ENCODE data around the gene SEC24D. TPM values are rescaled to one million over a fixed set of nuclear protein-coding genes. Genes with fewer than 3 reads are reported as not detected.
A peak's percentile ranks its signal among the peaks of the same experiment; 100 is the strongest.

SEC24D gene
- total and polyA plus RNA-seq, 5 donors, result 7.3 to 37.1 (median 17.4) TPM

GRCh38 chr4:118759481-118759880, 76.4 kb downstream of the SEC24D start:
- intact Hi-C loops (cut with DNase I), result no loop called here

GRCh38 chr4:118758293-118758692, 77.6 kb downstream of the SEC24D start:
- H3K9me3 ChIP-seq (ENCODE audit: control insufficient read depth, low read length), result no peaks in the 10 kb centered on the region
- no peak overlapping the region for H3K4me3 ChIP-seq (ENCODE audit: low read length)
- ATAC-seq (no peak), DNase-seq (no peak)
- H3K27me3 ChIP-seq (ENCODE audit: control insufficient read depth, insufficient read depth), result no peaks in the 10 kb centered on the region
- peaks cover 4% of the 10 kb centered on the region for H3K4me1 ChIP-seq (ENCODE audit: control insufficient read depth, insufficient read depth, low read length)
- no peak overlapping the region for H3K27ac ChIP-seq (ENCODE audit: low read length)
- intact Hi-C loops (cut with DNase I), result no loop called here
- WGBS, result 37% methylated on average over 5 of the region's 5 CpGs

More at GRCh38 chr4:118759481-118759880, 76.4 kb downstream of the SEC24D start:
- H3K4me3 ChIP-seq (ENCODE audit: low read length), result no peak overlapping the region
- DNase-seq (no peak), ATAC-seq (no peak)
- WGBS, result 60% methylated on average over 2 of the region's 2 CpGs
- no peaks in the 10 kb centered on the region for H3K27me3 ChIP-seq (ENCODE audit: control insufficient read depth, insufficient read depth)
- peaks cover 6% of the 10 kb centered on the region for H3K4me1 ChIP-seq (ENCODE audit: control insufficient read depth, insufficient read depth, low read length)
- H3K27ac ChIP-seq (ENCODE audit: low read length), result no peak overlapping the region
- no peaks in the 10 kb centered on the region for H3K9me3 ChIP-seq (ENCODE audit: control insufficient read depth, low read length)

DNA sequence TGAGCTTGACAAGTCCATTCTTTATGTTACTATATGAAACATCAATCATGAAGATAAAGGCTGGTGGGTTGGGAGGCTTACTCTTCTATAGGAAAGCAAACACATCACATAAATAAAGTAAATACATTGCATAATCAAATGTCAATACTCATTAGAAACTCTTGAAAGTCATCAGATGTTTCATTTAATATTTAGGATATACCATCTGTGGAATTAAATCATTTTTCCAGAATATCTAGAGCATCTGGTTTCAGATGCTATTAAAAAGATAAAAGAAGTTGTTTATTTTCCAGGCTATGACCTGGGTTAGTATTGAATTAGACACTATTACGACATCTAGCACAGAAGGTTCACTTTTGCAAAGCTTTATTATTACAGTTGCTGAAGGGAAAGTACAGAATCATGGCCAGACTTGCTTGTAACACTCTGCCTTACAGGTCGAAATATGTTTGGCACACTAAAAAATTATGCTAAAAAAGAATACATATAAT, 78.1 kb downstream of the SEC24D start:
- WGBS, result 58% methylated on average over 2 of the region's 2 CpGs
- ATAC-seq, result peak; percentile 40 to 47
- intact Hi-C loops (cut with DNase I), result no loop called here
- Histone ChIP-seq H3K27me3 (ENCODE audit: control insufficient read depth, insufficient read depth) (no peaks in the 10 kb centered on the region), H3K4me3 (ENCODE audit: low read length) (no peak overlapping the region), H3K27ac (ENCODE audit: low read length) (no peak overlapping the region), H3K9me3 (ENCODE audit: control insufficient read depth, low read length) (no peaks in the 10 kb centered on the region), H3K4me1 (ENCODE audit: control insufficient read depth, insufficient read depth, low read length) (peaks cover 4% of the 10 kb centered on the region)
- no peak for DNase-seq

GRCh38 chr4:118756958-118757357, 79.0 kb downstream of the SEC24D start:
- DNase-seq (no peak), ATAC-seq (no peak)
- Histone ChIP-seq H3K9me3 (ENCODE audit: control insufficient read depth, low read length) (no peaks in the 10 kb centered on the region), H3K27ac (ENCODE audit: low read length) (no peak overlapping the region), H3K27me3 (ENCODE audit: control insufficient read depth, insufficient read depth) (no peaks in the 10 kb centered on the region), H3K4me1 (ENCODE audit: control insufficient read depth, insufficient read depth, low read length) (peaks cover 4% of the 10 kb centered on the region), H3K4me3 (ENCODE audit: low read length) (no peak overlapping the region)
- intact Hi-C loops (cut with DNase I), result no loop called here
- WGBS, result 98% methylated on average over 1 of the region's 1 CpG

DNA sequence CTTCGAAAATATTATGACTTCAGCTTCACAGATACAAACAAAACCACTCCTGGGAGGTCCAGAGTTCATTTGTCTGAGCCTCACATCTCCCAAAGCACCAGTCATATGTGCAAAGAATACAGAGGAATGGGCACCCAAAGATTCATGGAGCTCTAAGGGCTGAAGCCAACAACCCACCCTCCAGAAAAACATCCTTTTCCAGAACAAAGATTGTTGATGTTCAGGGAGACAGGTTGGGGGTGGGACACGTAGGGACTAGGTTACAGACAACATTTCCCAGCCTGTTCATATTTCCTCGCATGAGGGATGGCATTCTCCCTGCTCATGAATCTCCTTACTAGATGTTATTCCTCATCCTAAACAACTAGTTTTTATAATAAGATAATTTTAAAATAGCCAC, 79.5 kb downstream of the SEC24D start:
- intact Hi-C loops (cut with DNase I), result no loop called here
- 72% methylated on average over 3 of the region's 3 CpGs for WGBS

DNA sequence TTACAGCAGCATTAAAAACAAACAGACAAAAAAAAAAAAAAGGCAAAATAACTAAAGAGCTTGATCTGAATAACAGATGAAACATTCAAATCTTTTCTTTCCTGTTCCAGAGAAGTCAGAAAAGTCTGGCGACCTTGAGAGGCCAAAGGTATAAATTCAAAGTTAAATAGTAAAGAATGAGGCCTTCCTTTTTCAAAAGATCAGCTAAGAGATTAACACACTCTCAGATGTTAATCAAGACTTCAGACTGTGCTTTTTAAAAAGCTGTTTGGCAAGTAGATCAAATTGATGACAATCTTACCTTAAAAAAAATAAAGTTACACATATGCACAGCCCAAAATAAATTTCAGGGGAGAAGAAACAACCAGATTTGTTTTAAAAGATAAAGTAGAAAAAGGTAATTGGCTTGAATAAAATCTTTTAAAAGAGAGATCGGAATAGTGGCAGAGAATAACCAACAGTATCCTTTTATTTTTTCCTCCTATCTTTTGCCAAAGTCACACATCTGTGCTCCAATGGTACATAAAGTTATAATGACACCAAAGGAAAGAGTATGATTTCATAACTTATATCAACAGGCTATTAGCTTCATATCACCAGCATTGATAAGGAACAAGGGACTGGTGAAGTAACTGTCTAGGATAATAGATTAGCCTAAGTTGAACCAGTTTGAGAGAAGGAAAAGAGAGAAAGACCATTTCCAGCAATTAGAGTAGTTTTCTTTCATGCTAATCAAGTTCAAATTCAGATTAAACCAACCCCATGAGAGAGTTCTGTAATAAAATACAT, 80.3 kb downstream of the SEC24D start:
- Histone ChIP-seq H3K9me3 (ENCODE audit: control insufficient read depth, low read length) (no peaks in the 10 kb centered on the region), H3K4me3 (ENCODE audit: low read length) (no peak overlapping the region), H3K27me3 (ENCODE audit: control insufficient read depth, insufficient read depth) (no peaks in the 10 kb centered on the region), H3K4me1 (ENCODE audit: control insufficient read depth, insufficient read depth, low read length) (peaks cover 6% of the 10 kb centered on the region), H3K27ac (ENCODE audit: low read length) (no peak overlapping the region)
- intact Hi-C loops (cut with DNase I), result no loop called here
- no peak for DNase-seq
- ATAC-seq, result peak; percentile 65 to 74
- WGBS, result 54% methylated on average over 2 of the region's 2 CpGs

More for the DNA sequence above, 79.5 kb downstream of the SEC24D start:
- DNase-seq (no peak), ATAC-seq (no peak)
- no peaks in the 10 kb centered on the region for H3K9me3 ChIP-seq (ENCODE audit: control insufficient read depth, low read length)
- H3K4me1 ChIP-seq (ENCODE audit: control insufficient read depth, insufficient read depth, low read length), result peaks cover 4% of the 10 kb centered on the region
- no peaks in the 10 kb centered on the region for H3K27me3 ChIP-seq (ENCODE audit: control insufficient read depth, insufficient read depth)
- H3K27ac ChIP-seq (ENCODE audit: low read length), result peak overlapping the region; percentile 25
- no peak overlapping the region for H3K4me3 ChIP-seq (ENCODE audit: low read length)

- Histone ChIP-seq H3K27ac (ENCODE audit: low read length) (no peak overlapping the region), H3K4me3 (ENCODE audit: low read length) (no peak overlapping the region), H3K4me1 (ENCODE audit: control insufficient read depth, insufficient read depth, low read length) (peaks cover 6% of the 10 kb centered on the region), H3K27me3 (ENCODE audit: control insufficient read depth, insufficient read depth) (no peaks in the 10 kb centered on the region), H3K9me3 (ENCODE audit: control insufficient read depth, low read length) (no peaks in the 10 kb centered on the region)
- DNase-seq (no peak), ATAC-seq (peak in 1 of 2 donors; percentile 49)
- 59% methylated on average over 2 of the region's 2 CpGs for WGBS
- intact Hi-C loops (cut with DNase I), result no loop called here
Measured at GRCh38 chr4:118754890-118755289, 81.0 kb downstream of the SEC24D start.

DNA sequence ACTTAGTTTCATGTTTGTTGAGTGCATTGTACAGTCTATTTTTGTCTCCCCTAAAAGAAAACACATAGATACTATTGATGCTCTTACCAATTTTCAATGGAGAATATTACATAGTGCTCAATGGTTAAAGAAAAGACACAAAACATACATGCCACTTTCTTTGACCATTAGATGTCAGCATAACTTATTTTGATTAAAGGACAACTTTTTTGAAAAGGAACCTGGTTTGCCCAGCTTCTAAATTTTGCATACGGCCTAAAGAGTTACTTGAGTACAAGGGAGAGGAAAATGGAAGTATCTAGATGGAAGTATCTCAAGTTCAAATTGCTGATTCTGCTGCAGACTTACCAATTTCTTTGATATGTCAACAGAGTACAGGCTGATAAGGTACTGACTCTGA, 82.2 kb downstream of the SEC24D start:
- intact Hi-C loops (cut with DNase I), result no loop called here
- Histone ChIP-seq H3K9me3 (ENCODE audit: control insufficient read depth, low read length) (no peaks in the 10 kb centered on the region), H3K4me1 (ENCODE audit: control insufficient read depth, insufficient read depth, low read length) (peaks cover 6% of the 10 kb centered on the region), H3K27me3 (ENCODE audit: control insufficient read depth, insufficient read depth) (no peaks in the 10 kb centered on the region), H3K27ac (ENCODE audit: low read length) (no peak overlapping the region), H3K4me3 (ENCODE audit: low read length) (no peak overlapping the region)
- no peak for ATAC-seq
- no peak for DNase-seq
- 61% methylated on average over 1 of the region's 1 CpG for whole genome bisulfite sequencing

GRCh38 chr4:118753096-118753495, 82.8 kb downstream of the SEC24D start:
- H3K27me3 ChIP-seq (ENCODE audit: control insufficient read depth, insufficient read depth), result no peaks in the 10 kb centered on the region
- ATAC-seq, result no peak
- no peak overlapping the region for H3K27ac ChIP-seq (ENCODE audit: low read length)
- H3K9me3 ChIP-seq (ENCODE audit: control insufficient read depth, low read length), result no peaks in the 10 kb centered on the region
- DNase-seq, result no peak
- intact Hi-C loops (cut with DNase I), result no loop called here
- no peak overlapping the region for H3K4me3 ChIP-seq (ENCODE audit: low read length)
- H3K4me1 ChIP-seq (ENCODE audit: control insufficient read depth, insufficient read depth, low read length), result peaks cover 6% of the 10 kb centered on the region

DNA sequence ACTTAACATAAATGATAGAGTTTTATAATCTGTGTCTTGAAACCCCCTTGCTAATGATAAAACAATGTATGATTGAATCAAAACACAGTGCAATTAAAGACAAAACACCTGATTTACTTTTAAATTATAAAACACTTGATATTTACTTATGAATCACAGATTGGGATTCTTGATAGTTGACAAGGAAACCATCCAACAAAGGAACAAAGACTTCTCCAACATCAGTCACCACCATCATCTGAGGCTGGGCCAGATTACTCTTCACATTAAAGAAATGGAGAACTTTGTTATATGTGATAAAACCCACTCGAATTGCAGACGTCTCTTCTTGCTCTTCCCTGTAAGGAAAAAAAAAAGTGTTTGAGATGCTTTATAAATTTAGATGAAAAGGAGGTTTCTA, 83.4 kb downstream of the SEC24D start:
- Histone ChIP-seq H3K4me3 (ENCODE audit: low read length) (no peak overlapping the region), H3K9me3 (ENCODE audit: control insufficient read depth, low read length) (no peaks in the 10 kb centered on the region), H3K4me1 (ENCODE audit: control insufficient read depth, insufficient read depth, low read length) (peaks cover 6% of the 10 kb centered on the region), H3K27me3 (ENCODE audit: control insufficient read depth, insufficient read depth) (no peaks in the 10 kb centered on the region), H3K27ac (ENCODE audit: low read length) (no peak overlapping the region)
- intact Hi-C loops (cut with DNase I), result no loop called here
- ATAC-seq, result no peak
- no peak for DNase-seq
- 65% methylated on average over 2 of the region's 2 CpGs for WGBS

GRCh38 chr4:118751629-118752323, 84.2 kb downstream of the SEC24D start:
- DNase-seq (no peak), ATAC-seq (peak; percentile 20 to 40)
- no peak overlapping the region for H3K4me3 ChIP-seq (ENCODE audit: low read length)
- peak overlapping the region; percentile 30 for H3K27ac ChIP-seq (ENCODE audit: low read length)
- intact Hi-C loops (cut with DNase I), result no loop called here
- H3K9me3 ChIP-seq (ENCODE audit: control insufficient read depth, low read length), result no peaks in the 10 kb centered on the region
- peaks cover 6% of the 10 kb centered on the region for H3K4me1 ChIP-seq (ENCODE audit: control insufficient read depth, insufficient read depth, low read length)
- WGBS, result 67% methylated on average over 2 of the region's 2 CpGs
- no peaks in the 10 kb centered on the region for H3K27me3 ChIP-seq (ENCODE audit: control insufficient read depth, insufficient read depth)
